PC-3 (cell line): Measurements from ENCODE around the gene FARP1.

Experiments
- EZH2phosphoT487 ChIP-seq: fragments of 300-600 bp; sonication (generic); IDR thresholded peaks from 2 replicates; pipeline ENCODE4 v1.6.1; 2018; ENCODE audit warnings: mild to moderate bottlenecking, antibody characterized with exemption, low read length, borderline replicate concordance
- TF ChIP-seq, protein P1 (sequence below): fragments of 300-600 bp; sonication (generic); conservative IDR thresholded peaks from 2 replicates; pipeline ENCODE4 v1.5.1; 2017; ENCODE audit warnings: antibody characterized with exemption, low read depth, mild to moderate bottlenecking, low read length

DNA sequence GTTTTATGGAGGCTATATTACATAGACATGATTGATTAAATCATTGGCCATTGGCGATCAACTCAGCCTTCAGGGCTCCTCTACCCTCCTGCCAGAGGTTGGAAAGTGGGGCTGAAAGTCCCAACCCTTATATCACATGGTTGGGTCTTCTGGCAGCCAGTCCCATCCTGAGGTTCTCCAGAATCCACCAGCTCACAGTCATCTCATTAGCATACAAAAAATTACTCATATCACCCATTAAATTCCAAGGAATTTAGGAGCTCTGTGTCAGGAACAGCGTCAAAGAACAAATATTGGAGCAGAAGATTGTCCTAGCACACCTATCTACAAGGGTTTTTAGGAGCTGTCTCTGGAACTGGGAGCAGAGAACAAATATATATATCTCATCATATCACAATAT lies 39.4 kb upstream of the FARP1 start:
- TF ChIP-seq EZH2phosphoT487, result no peak
- TF ChIP-seq, protein P1, sequence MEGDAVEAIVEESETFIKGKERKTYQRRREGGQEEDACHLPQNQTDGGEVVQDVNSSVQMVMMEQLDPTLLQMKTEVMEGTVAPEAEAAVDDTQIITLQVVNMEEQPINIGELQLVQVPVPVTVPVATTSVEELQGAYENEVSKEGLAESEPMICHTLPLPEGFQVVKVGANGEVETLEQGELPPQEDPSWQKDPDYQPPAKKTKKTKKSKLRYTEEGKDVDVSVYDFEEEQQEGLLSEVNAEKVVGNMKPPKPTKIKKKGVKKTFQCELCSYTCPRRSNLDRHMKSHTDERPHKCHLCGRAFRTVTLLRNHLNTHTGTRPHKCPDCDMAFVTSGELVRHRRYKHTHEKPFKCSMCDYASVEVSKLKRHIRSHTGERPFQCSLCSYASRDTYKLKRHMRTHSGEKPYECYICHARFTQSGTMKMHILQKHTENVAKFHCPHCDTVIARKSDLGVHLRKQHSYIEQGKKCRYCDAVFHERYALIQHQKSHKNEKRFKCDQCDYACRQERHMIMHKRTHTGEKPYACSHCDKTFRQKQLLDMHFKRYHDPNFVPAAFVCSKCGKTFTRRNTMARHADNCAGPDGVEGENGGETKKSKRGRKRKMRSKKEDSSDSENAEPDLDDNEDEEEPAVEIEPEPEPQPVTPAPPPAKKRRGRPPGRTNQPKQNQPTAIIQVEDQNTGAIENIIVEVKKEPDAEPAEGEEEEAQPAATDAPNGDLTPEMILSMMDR, result no peak
